ENCODE results near the gene RELL1. TPM values are rescaled to one million over a fixed set of nuclear protein-coding genes. Genes with fewer than 3 reads are reported as not detected.

RELL1 gene
- total and polyA plus RNA-seq, 2 donors, result 1.6 to 17.2 TPM

- Histone ChIP-seq H3K9me3 (ENCODE audit: control insufficient read depth in 2 of 2, insufficient read depth in 1 of 2, low read length in 1 of 2) (no peaks in the 10 kb centered on the region), H3K27ac (ENCODE audit: low read depth in 1 of 2, low read length in 1 of 2) (no peak overlapping the region), H3K36me3 (ENCODE audit: control insufficient read depth in 2 of 2, insufficient read depth in 2 of 2, low read length in 1 of 2) (peaks cover 5 to 33% of the 10 kb centered on the region in 2 donors), H3K4me3 (ENCODE audit: low read length in 2 of 2) (no peak overlapping the region), H3K4me1 (ENCODE audit: control insufficient read depth in 2 of 2, insufficient read depth in 2 of 2, low read length in 2 of 2) (no peaks in the 10 kb centered on the region), H3K27me3 (ENCODE audit: control insufficient read depth in 2 of 2, insufficient read depth in 1 of 2, low read length in 1 of 2) (no peaks in the 10 kb centered on the region)
- DNase-seq (ENCODE audit: low read depth in 6 of 9, low spot score in 9 of 9), result no peak
- WGBS, result 99% methylated on average over 1 of the region's 1 CpG
Measured at GRCh38 chr4:37625499-37625898, 60.7 kb downstream of the RELL1 start.

DNA sequence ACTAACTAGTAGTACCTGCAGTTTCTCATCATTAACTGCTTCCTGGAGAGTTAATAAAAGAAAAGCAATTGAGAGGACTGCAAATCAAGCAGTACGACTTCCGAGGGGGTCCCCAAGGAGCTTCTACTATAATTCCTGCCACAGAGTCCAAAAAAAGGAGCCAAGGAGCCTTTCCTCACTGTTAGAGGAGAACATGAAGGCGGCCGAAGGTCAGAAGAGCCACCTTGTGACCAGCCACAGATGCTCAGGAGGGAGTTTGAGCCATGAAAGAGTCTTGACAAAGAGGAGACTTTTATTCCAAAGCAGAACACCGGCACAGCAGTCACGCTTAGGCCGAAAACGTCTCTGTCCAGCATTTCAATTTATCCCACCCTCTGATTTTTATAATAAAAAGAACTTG, 62.2 kb downstream of the RELL1 start:
- WGBS, result 96% methylated on average over 8 of the region's 8 CpGs
- H3K4me3 ChIP-seq (ENCODE audit: low read length in 2 of 2), result no peak overlapping the region
- H3K27ac ChIP-seq (ENCODE audit: low read depth in 1 of 2, low read length in 1 of 2), result no peak overlapping the region
- H3K27me3 ChIP-seq (ENCODE audit: control insufficient read depth in 2 of 2, insufficient read depth in 1 of 2, low read length in 1 of 2), result no peaks in the 10 kb centered on the region
- no peak for DNase-seq (ENCODE audit: low read depth in 6 of 9, low spot score in 9 of 9)
- H3K4me1 ChIP-seq (ENCODE audit: control insufficient read depth in 2 of 2, insufficient read depth in 2 of 2, low read length in 2 of 2), result no peaks in the 10 kb centered on the region
- no peaks in the 10 kb centered on the region for H3K9me3 ChIP-seq (ENCODE audit: control insufficient read depth in 2 of 2, insufficient read depth in 1 of 2, low read length in 1 of 2)
- peaks cover 0 to 23% of the 10 kb centered on the region in 2 donors for H3K36me3 ChIP-seq (ENCODE audit: control insufficient read depth in 2 of 2, insufficient read depth in 2 of 2, low read length in 1 of 2)

DNA sequence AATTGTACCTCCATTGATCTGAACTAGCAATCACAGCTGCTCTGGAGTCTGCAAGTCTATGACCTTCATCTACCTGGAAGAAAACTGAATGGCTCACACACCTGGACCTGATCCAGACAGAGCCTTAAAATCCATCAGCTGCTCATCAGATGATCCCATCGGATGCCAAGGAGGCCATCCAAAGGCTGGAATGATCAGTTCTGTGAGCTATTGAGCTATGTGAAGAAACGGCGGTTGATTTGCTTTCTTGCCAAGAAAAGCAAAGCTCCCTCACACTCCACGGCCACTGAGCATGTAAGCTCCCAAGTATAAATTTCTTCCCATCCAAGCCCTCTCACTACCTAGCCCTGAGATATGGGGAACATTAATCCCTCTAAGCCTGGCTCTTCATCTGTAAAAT, 63.1 kb downstream of the RELL1 start:
- WGBS, result 96% methylated on average over 4 of the region's 4 CpGs
- H3K36me3 ChIP-seq (ENCODE audit: control insufficient read depth in 2 of 2, insufficient read depth in 2 of 2, low read length in 1 of 2), result peaks cover 0 to 23% of the 10 kb centered on the region in 2 donors

GRCh38 chr4:37620176-37620575, 66.0 kb downstream of the RELL1 start:
- Histone ChIP-seq H3K9me3 (ENCODE audit: control insufficient read depth in 2 of 2, insufficient read depth in 1 of 2, low read length in 1 of 2) (no peaks in the 10 kb centered on the region), H3K27me3 (ENCODE audit: control insufficient read depth in 2 of 2, insufficient read depth in 1 of 2, low read length in 1 of 2) (no peaks in the 10 kb centered on the region), H3K27ac (ENCODE audit: low read depth in 1 of 2, low read length in 1 of 2) (no peak overlapping the region), H3K4me1 (ENCODE audit: control insufficient read depth in 2 of 2, insufficient read depth in 2 of 2, low read length in 2 of 2) (no peaks in the 10 kb centered on the region), H3K4me3 (ENCODE audit: low read length in 2 of 2) (no peak overlapping the region), H3K36me3 (ENCODE audit: control insufficient read depth in 2 of 2, insufficient read depth in 2 of 2, low read length in 1 of 2) (peaks cover 0 to 24% of the 10 kb centered on the region in 2 donors)
- no peak for DNase-seq (ENCODE audit: low read depth in 6 of 9, low spot score in 9 of 9)

More for the DNA sequence above, 63.1 kb downstream of the RELL1 start:
- Histone ChIP-seq H3K4me3 (ENCODE audit: low read length in 2 of 2) (no peak overlapping the region), H3K4me1 (ENCODE audit: control insufficient read depth in 2 of 2, insufficient read depth in 2 of 2, low read length in 2 of 2) (no peaks in the 10 kb centered on the region), H3K9me3 (ENCODE audit: control insufficient read depth in 2 of 2, insufficient read depth in 1 of 2, low read length in 1 of 2) (no peaks in the 10 kb centered on the region), H3K27me3 (ENCODE audit: control insufficient read depth in 2 of 2, insufficient read depth in 1 of 2, low read length in 1 of 2) (no peaks in the 10 kb centered on the region), H3K27ac (ENCODE audit: low read depth in 1 of 2, low read length in 1 of 2) (no peak overlapping the region)
- DNase-seq (ENCODE audit: low read depth in 6 of 9, low spot score in 9 of 9), result no peak

GRCh38 chr4:37615720-37616063, 70.5 kb downstream of the RELL1 start:
- Histone ChIP-seq H3K27ac (ENCODE audit: low read depth in 1 of 2, low read length in 1 of 2) (no peak overlapping the region), H3K36me3 (ENCODE audit: control insufficient read depth in 2 of 2, insufficient read depth in 2 of 2, low read length in 1 of 2) (peaks cover 8 to 12% of the 10 kb centered on the region in 2 donors), H3K27me3 (ENCODE audit: control insufficient read depth in 2 of 2, insufficient read depth in 1 of 2, low read length in 1 of 2) (no peaks in the 10 kb centered on the region), H3K4me3 (ENCODE audit: low read length in 2 of 2) (no peak overlapping the region), H3K9me3 (ENCODE audit: control insufficient read depth in 2 of 2, insufficient read depth in 1 of 2, low read length in 1 of 2) (no peaks in the 10 kb centered on the region), H3K4me1 (ENCODE audit: control insufficient read depth in 2 of 2, insufficient read depth in 2 of 2, low read length in 2 of 2) (no peaks in the 10 kb centered on the region)
- 98% methylated on average over 3 of the region's 3 CpGs for WGBS
- no peak for DNase-seq (ENCODE audit: low read depth in 6 of 9, low spot score in 9 of 9)

DNA sequence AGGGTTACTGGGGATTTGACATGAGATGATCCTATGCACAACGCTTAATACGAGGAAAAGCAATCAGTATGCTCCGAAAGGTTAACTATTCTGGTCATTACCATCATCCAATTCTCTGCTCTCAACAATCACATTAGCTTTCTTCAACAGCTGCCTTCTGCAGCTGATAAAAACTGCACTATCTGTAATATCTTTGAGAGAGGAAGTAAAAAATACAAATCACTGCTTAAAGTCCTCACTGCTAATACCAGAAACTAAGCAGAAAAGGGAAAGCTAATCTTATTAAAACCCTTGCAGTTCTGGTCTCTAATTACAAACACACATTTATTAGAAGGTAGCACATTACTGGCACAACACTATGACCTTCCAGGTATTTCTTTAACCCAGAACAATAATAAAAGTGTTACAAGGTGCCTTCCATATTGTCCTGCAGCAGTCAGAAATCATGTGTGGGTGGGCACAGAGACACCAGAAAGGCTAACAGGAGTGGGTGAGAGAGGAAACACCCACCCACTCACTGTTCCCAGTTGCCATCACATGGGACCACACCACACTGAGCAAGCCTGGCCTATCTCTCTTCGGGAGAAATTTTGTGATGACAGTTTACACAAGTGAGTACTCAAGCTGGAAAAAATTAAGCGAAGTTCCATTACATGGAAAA, 71.0 kb downstream of the RELL1 start:
- no peak overlapping the region for H3K27ac ChIP-seq (ENCODE audit: low read depth in 1 of 2, low read length in 1 of 2)
- no peaks in the 10 kb centered on the region for H3K27me3 ChIP-seq (ENCODE audit: control insufficient read depth in 2 of 2, insufficient read depth in 1 of 2, low read length in 1 of 2)
- WGBS, result 95% methylated on average over 5 of the region's 5 CpGs
- no peak for DNase-seq (ENCODE audit: low read depth in 6 of 9, low spot score in 9 of 9)
- no peak overlapping the region for H3K4me3 ChIP-seq (ENCODE audit: low read length in 2 of 2)
- H3K36me3 ChIP-seq (ENCODE audit: control insufficient read depth in 2 of 2, insufficient read depth in 2 of 2, low read length in 1 of 2), result peaks cover 8 to 12% of the 10 kb centered on the region in 2 donors
- H3K4me1 ChIP-seq (ENCODE audit: control insufficient read depth in 2 of 2, insufficient read depth in 2 of 2, low read length in 2 of 2), result no peaks in the 10 kb centered on the region
- no peaks in the 10 kb centered on the region for H3K9me3 ChIP-seq (ENCODE audit: control insufficient read depth in 2 of 2, insufficient read depth in 1 of 2, low read length in 1 of 2)

- no peak for DNase-seq (ENCODE audit: low read depth in 6 of 9, low spot score in 9 of 9)
- H3K36me3 ChIP-seq (ENCODE audit: control insufficient read depth in 2 of 2, insufficient read depth in 2 of 2, low read length in 1 of 2), result peaks cover 8 to 10% of the 10 kb centered on the region in 2 donors
- H3K4me3 ChIP-seq (ENCODE audit: low read length in 2 of 2), result no peak overlapping the region
- H3K27me3 ChIP-seq (ENCODE audit: control insufficient read depth in 2 of 2, insufficient read depth in 1 of 2, low read length in 1 of 2), result no peaks in the 10 kb centered on the region
- H3K4me1 ChIP-seq (ENCODE audit: control insufficient read depth in 2 of 2, insufficient read depth in 2 of 2, low read length in 2 of 2), result no peaks in the 10 kb centered on the region
- WGBS, result 100% methylated on average over 1 of the region's 1 CpG
- no peaks in the 10 kb centered on the region for H3K9me3 ChIP-seq (ENCODE audit: control insufficient read depth in 2 of 2, insufficient read depth in 1 of 2, low read length in 1 of 2)
- no peak overlapping the region for H3K27ac ChIP-seq (ENCODE audit: low read depth in 1 of 2, low read length in 1 of 2)
Measured at GRCh38 chr4:37612811-37613210, 73.4 kb downstream of the RELL1 start.

GRCh38 chr4:37609626-37610025, 76.5 kb downstream of the RELL1 start:
- DNase-seq (ENCODE audit: low read depth in 6 of 9, low spot score in 9 of 9), result no peak
- Histone ChIP-seq H3K36me3 (ENCODE audit: control insufficient read depth in 2 of 2, insufficient read depth in 2 of 2, low read length in 1 of 2) (peaks cover 8 to 10% of the 10 kb centered on the region in 2 donors), H3K9me3 (ENCODE audit: control insufficient read depth in 2 of 2, insufficient read depth in 1 of 2, low read length in 1 of 2) (no peaks in the 10 kb centered on the region), H3K27ac (ENCODE audit: low read depth in 1 of 2, low read length in 1 of 2) (no peak overlapping the region), H3K27me3 (ENCODE audit: control insufficient read depth in 2 of 2, insufficient read depth in 1 of 2, low read length in 1 of 2) (no peaks in the 10 kb centered on the region), H3K4me1 (ENCODE audit: control insufficient read depth in 2 of 2, insufficient read depth in 2 of 2, low read length in 2 of 2) (no peaks in the 10 kb centered on the region), H3K4me3 (ENCODE audit: low read length in 2 of 2) (no peak overlapping the region)

- Histone ChIP-seq H3K36me3 (ENCODE audit: control insufficient read depth in 2 of 2, insufficient read depth in 2 of 2, low read length in 1 of 2) (peaks cover 0 to 3% of the 10 kb centered on the region in 2 donors), H3K27ac (ENCODE audit: low read depth in 1 of 2, low read length in 1 of 2) (no peak overlapping the region), H3K27me3 (ENCODE audit: control insufficient read depth in 2 of 2, insufficient read depth in 1 of 2, low read length in 1 of 2) (no peaks in the 10 kb centered on the region), H3K4me1 (ENCODE audit: control insufficient read depth in 2 of 2, insufficient read depth in 2 of 2, low read length in 2 of 2) (peaks cover 0 to 2% of the 10 kb centered on the region in 2 donors), H3K9me3 (ENCODE audit: control insufficient read depth in 2 of 2, insufficient read depth in 1 of 2, low read length in 1 of 2) (no peaks in the 10 kb centered on the region), H3K4me3 (ENCODE audit: low read length in 2 of 2) (no peak overlapping the region)
- no peak for DNase-seq (ENCODE audit: low read depth in 6 of 9, low spot score in 9 of 9)
- 91% methylated on average over 5 of the region's 5 CpGs for WGBS
Measured at GRCh38 chr4:37607018-37607417, 79.2 kb downstream of the RELL1 start.
